Prostate gland (tissue), 2 donors: ENCODE data around the gene EFNA2. TPM values are rescaled to one million over a fixed set of nuclear protein-coding genes. Genes with fewer than 3 reads are reported as not detected.

Source experiments
- DNase-seq: peaks from one replicate; pipeline ENCODE4 v3.0.0-alpha.2; 2019; ENCODE audit warnings: low spot score
- H3K27ac ChIP-seq, 2 donors: fragments of 200-600 bp; sonication (generic); 2 replicates each; pipeline ENCODE4 v1.5.1; 2017 to 2019
- H3K27me3 ChIP-seq: fragments of 200-600 bp; sonication (generic); replicated peaks from 2 replicates; pipeline ENCODE4 v1.5.1; 2019; ENCODE audit not compliant: insufficient read depth
- H3K36me3 ChIP-seq, 2 donors: fragments of 200-600 bp; sonication (generic); 1 replicate in 1 of 2; 2 replicates in 1 of 2; pipeline versions ENCODE4 v1.5.1 to v1.8.1; 2017 to 2019
- H3K4me1 ChIP-seq: fragments of 200-600 bp; sonication (generic); replicated peaks from 2 replicates; pipeline ENCODE4 v1.5.1; 2019
- H3K4me3 ChIP-seq, 2 donors: fragments of 200-600 bp; sonication (generic); 2 replicates each; pipeline ENCODE4 v1.5.1; 2017 to 2019
- H3K9me3 ChIP-seq: fragments of 200-600 bp; sonication (generic); 2 replicates; pipeline ENCODE4 v1.5.1; 2017
- POLR2A ChIP-seq: fragments of 450-650 bp; IDR thresholded peaks from one replicate; pipeline ENCODE4 v1.6.1; 2016; ENCODE audit warnings: antibody characterized with exemption, mild to moderate bottlenecking
- POLR2AphosphoS5 ChIP-seq: sonication (generic); formaldehyde crosslinking; IDR thresholded peaks from one replicate; pipeline ENCODE4 v1.6.1; 2017; ENCODE audit warnings: antibody characterized with exemption
- WGBS: methylation state at CpG from one replicate; pipeline ENCODE4 v1.1.5; 2018; 5-methylcytosine and 5-hydroxymethylcytosine counted together
- intact Hi-C: fragments of 100-400 bp; cut with DNase I; formaldehyde crosslinking; loops from one replicate; pipeline ENCODE4 v1.14.2; 2022
- total RNA-seq, 2 donors: library from RNA; depleted of rRNA; stranded (reverse); fragments of >200 nt; gene quantifications; one replicate each; pipeline ENCODE4 v1.1.0, GENCODE V29; 2016
- TF ChIP-seq, protein P1 (sequence below), 4 experiments: fragments of 200-600 bp in 2 of 4; fragments of 450-650 bp in 2 of 4; sonication (generic) in 2 of 4; IDR thresholded peaks; 1 replicate in 3 of 4; 2 replicates in 1 of 4; pipeline ENCODE4 v1.5.1; 2016 to 2019; ENCODE audit warnings: antibody characterized with exemption in 4 of 4, mild to moderate bottlenecking in 2 of 4, moderate library complexity in 2 of 4

EFNA2 gene
- total RNA-seq, 2 donors from 2014 or later: not detected

DNA sequence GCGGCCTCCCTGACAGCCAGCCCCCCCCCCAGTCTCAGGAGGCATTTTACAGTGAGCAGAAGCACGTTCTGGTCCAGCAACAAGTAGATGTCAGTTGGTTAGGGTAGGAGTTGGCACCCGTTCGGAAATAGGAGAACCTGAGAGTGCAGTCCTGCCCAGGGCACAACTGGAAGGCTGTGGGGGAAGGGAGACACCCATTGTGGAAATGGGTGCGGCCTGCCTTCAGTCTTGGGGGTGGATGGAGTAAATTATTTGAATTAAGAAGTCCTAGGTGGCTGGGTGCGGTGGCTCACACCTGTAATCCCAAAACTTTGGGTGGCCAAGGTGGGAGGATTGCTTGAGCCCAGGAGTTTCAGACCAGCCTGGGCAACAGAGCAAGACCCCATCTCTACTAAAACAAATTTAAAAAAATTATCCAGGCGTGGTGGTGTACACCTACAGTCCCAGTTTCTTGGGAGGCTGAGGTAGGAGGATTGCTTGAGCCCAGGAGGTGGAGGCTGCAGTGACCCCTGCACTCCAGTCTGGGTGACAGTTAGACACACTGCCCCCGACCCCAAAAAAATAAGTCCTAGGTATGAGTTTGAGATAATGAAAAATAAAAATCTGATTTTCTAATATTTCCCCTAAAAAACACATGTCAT, 15.3 kb upstream of the EFNA2 start:
- peak; percentile 52 for DNase-seq
- Histone ChIP-seq H3K27ac (peak overlapping the region; percentile 98 to 100), H3K4me3 (peak overlapping the region; percentile 85 to 99), H3K9me3 (no peaks in the 10 kb centered on the region), H3K4me1 (peaks cover 65% of the 10 kb centered on the region), H3K27me3 (no peaks in the 10 kb centered on the region), H3K36me3 (peaks cover 9 to 34% of the 10 kb centered on the region in 2 donors)
- TF ChIP-seq POLR2A (no peak), POLR2AphosphoS5 (no peak)
- TF ChIP-seq, protein P1, sequence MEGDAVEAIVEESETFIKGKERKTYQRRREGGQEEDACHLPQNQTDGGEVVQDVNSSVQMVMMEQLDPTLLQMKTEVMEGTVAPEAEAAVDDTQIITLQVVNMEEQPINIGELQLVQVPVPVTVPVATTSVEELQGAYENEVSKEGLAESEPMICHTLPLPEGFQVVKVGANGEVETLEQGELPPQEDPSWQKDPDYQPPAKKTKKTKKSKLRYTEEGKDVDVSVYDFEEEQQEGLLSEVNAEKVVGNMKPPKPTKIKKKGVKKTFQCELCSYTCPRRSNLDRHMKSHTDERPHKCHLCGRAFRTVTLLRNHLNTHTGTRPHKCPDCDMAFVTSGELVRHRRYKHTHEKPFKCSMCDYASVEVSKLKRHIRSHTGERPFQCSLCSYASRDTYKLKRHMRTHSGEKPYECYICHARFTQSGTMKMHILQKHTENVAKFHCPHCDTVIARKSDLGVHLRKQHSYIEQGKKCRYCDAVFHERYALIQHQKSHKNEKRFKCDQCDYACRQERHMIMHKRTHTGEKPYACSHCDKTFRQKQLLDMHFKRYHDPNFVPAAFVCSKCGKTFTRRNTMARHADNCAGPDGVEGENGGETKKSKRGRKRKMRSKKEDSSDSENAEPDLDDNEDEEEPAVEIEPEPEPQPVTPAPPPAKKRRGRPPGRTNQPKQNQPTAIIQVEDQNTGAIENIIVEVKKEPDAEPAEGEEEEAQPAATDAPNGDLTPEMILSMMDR (IDR thresholded peaks at IDR 0.05): no peak
- WGBS: 19% methylated on average over 8 of the region's 8 CpGs
- intact Hi-C loops: loop anchor here (10.0 kb wide), 1 partner anchor 134 kb away; the partner anchor contains the start of genes DAZAP1 and GAMT

GRCh38 chr19:1270854-1271527, 14.7 kb upstream of the EFNA2 start:
- H3K4me3 ChIP-seq: peak overlapping the region; percentile 85 to 99
- H3K9me3 ChIP-seq: no peaks in the 10 kb centered on the region
- intact Hi-C loops: loop anchor here (10.0 kb wide), 1 partner anchor 134 kb away; the partner anchor contains the start of genes DAZAP1 and GAMT
- no peaks in the 10 kb centered on the region for H3K27me3 ChIP-seq
- peaks cover 9 to 34% of the 10 kb centered on the region in 2 donors for H3K36me3 ChIP-seq
- peaks cover 60% of the 10 kb centered on the region for H3K4me1 ChIP-seq
- H3K27ac ChIP-seq: peak overlapping the region; percentile 98 to 100
- WGBS: 31% methylated on average over 26 of the region's 26 CpGs
- TF ChIP-seq, protein P1 (IDR thresholded peaks at IDR 0.05): no peak
- TF ChIP-seq POLR2A (no peak), POLR2AphosphoS5 (no peak)
- peak; percentile 41 for DNase-seq

- H3K27me3 ChIP-seq: no peaks in the 10 kb centered on the region
- peak overlapping the region; percentile 98 to 100 for H3K27ac ChIP-seq
- DNase-seq: peak; percentile 34
- H3K4me1 ChIP-seq: peaks cover 63% of the 10 kb centered on the region
- intact Hi-C loops: loop anchor here (10.0 kb wide), 1 partner anchor 133 kb away; the partner anchor contains the start of genes DAZAP1 and GAMT
- peaks cover 9 to 34% of the 10 kb centered on the region in 2 donors for H3K36me3 ChIP-seq
- peak overlapping the region; percentile 85 to 99 for H3K4me3 ChIP-seq
- TF ChIP-seq POLR2AphosphoS5: no peak
- TF ChIP-seq POLR2A: no peak
- TF ChIP-seq, protein P1 (IDR thresholded peaks at IDR 0.05): no peak
- no peaks in the 10 kb centered on the region for H3K9me3 ChIP-seq
- 62% methylated on average over 37 of the region's 37 CpGs for WGBS
Observed at GRCh38 chr19:1271528-1272422, 13.9 kb upstream of the EFNA2 start.

- H3K27ac ChIP-seq: peak overlapping the region; percentile 98 to 100
- 50% methylated on average over 33 of the region's 33 CpGs for WGBS
- H3K4me1 ChIP-seq: peaks cover 57% of the 10 kb centered on the region
- no peaks in the 10 kb centered on the region for H3K9me3 ChIP-seq
- DNase-seq: peak; percentile 14
- no peaks in the 10 kb centered on the region for H3K27me3 ChIP-seq
- TF ChIP-seq, protein P1 (IDR thresholded peaks at IDR 0.05): no peak
- TF ChIP-seq POLR2AphosphoS5 (no peak), POLR2A (no peak)
- intact Hi-C loops: loop anchor here (10.0 kb wide), 1 partner anchor 132 kb away; the partner anchor contains the start of genes DAZAP1 and GAMT
- H3K36me3 ChIP-seq: peaks cover 9 to 34% of the 10 kb centered on the region in 2 donors
- H3K4me3 ChIP-seq: peak overlapping the region in 1 of 2 donors; percentile 99
Observed at GRCh38 chr19:1272423-1273262, 13.0 kb upstream of the EFNA2 start.
